Mammary epithelial cell (primary cell): ENCODE measurements around the gene MTHFD2L.

Source experiments
- CTCF ChIP-seq, 2 donors: IDR thresholded peaks in 1 of 2; conservative IDR thresholded peaks in 1 of 2; 2 replicates each; pipeline ENCODE4 v1.5.1; 2011 to 2012; ENCODE audit warnings: inconsistent platforms in 2 of 2, low read length in 2 of 2, mild to moderate bottlenecking in 2 of 2, control low read depth in 1 of 2, low read depth in 1 of 2; ENCODE audit not compliant: insufficient read depth in 1 of 2; ENCODE audit errors: extremely low read depth in 1 of 2
- EZH2 ChIP-seq: IDR thresholded peaks from 2 replicates; pipeline ENCODE4 v1.6.1; 2012; ENCODE audit warnings: low read length, inconsistent platforms, borderline replicate concordance

DNA sequence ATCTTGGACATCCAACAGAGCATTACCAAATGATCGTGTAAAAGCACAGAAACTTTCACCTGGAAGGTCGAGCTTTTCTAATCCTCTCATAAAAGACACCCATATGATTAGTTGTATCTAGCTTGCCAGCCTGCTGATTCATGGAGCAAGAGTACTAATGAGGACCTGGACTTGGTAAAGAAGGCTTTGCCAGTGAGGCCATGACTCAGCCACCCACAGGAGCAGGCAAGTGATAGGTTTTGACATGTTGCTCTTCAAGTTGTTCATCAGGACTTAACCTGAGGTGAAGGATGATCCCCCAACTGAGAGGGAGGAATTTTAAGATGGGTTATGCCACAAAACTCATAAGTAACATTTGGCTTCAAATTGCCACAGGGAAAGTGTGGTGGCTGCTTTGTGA, 125.7 kb downstream of the MTHFD2L start:
- TF ChIP-seq CTCF (conservative IDR thresholded peaks at IDR 0.05 in 1 of 2, IDR thresholded peaks at IDR 0.05 in 1 of 2; ENCODE audit: extremely low read depth in 1 of 2, insufficient read depth in 1 of 2, low read depth in 1 of 2, low read length in 2 of 2) (no peak), EZH2 (no peak)
